Measurements from ENCODE around the gene CTU1.

DNA sequence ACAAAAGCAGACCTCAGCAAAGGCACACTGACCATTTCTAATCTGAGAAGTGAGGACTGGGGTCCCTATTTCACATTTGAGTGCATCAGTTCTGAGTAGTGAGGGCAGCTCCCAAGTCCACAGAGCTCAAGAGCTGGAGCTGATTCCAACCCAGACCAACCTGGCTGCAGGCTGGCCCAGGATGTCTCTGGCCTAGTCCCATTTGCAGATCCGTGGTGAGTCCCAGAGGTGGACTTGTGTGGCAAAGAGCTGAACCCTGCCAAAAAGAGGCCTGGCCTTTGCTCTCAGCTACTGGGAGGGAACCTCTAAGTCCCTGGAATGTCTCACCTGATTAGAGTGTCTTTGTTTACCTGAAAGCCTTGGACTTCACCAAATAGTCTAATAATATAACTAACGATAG lies 48.5 kb upstream of the CTU1 start:
- TF ChIP-seq POLR2AphosphoS5 (IDR thresholded peaks at IDR 0.05) (no peak), POLR2A (IDR thresholded peaks at IDR 0.05) (no peak)
- TF ChIP-seq, protein P1, sequence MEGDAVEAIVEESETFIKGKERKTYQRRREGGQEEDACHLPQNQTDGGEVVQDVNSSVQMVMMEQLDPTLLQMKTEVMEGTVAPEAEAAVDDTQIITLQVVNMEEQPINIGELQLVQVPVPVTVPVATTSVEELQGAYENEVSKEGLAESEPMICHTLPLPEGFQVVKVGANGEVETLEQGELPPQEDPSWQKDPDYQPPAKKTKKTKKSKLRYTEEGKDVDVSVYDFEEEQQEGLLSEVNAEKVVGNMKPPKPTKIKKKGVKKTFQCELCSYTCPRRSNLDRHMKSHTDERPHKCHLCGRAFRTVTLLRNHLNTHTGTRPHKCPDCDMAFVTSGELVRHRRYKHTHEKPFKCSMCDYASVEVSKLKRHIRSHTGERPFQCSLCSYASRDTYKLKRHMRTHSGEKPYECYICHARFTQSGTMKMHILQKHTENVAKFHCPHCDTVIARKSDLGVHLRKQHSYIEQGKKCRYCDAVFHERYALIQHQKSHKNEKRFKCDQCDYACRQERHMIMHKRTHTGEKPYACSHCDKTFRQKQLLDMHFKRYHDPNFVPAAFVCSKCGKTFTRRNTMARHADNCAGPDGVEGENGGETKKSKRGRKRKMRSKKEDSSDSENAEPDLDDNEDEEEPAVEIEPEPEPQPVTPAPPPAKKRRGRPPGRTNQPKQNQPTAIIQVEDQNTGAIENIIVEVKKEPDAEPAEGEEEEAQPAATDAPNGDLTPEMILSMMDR (IDR thresholded peaks at IDR 0.05 in 8 of 11, conservative IDR thresholded peaks at IDR 0.05 in 3 of 11), result no peak
